ENCODE data around the gene VGF.

GRCh38 chr7:101161692-101162471 lies 3.5 kb downstream of the VGF start:
- TF ChIP-seq SUZ12 (IDR thresholded peaks at IDR 0.05; ENCODE audit: extremely low read depth, insufficient read depth, insufficient read length) (no peak), YY1 (IDR thresholded peaks at IDR 0.05; ENCODE audit: insufficient read depth, insufficient read length) (no peak), ZNF274 (IDR thresholded peaks at IDR 0.05; ENCODE audit: low read depth, low read length) (no peak)

Data from NT2/D1 (cell line).